GM20000 (cell line): ENCODE data around the gene BTBD6.

Source experiments
- DNase-seq: peaks from one replicate; pipeline ENCODE4 v3.0.0; 2012; ENCODE audit warnings: low spot score
- CTCF ChIP-seq: IDR thresholded peaks from 2 replicates; pipeline ENCODE4 v1.5.1; 2012; ENCODE audit warnings: mild to moderate bottlenecking, control low read depth; ENCODE audit errors: extremely low read depth, missing control alignments

Gene BTBD6

GRCh38 chr14:105261781-105262180 lies 13.4 kb downstream of the BTBD6 start:
- DNase-seq, result no peak
- no peak for TF ChIP-seq CTCF

- TF ChIP-seq CTCF, result no peak
- no peak for DNase-seq
Measured at GRCh38 chr14:105267820-105268548, 19.7 kb downstream of the BTBD6 start.

- no peak for DNase-seq
- TF ChIP-seq CTCF, result no peak
Measured at GRCh38 chr14:105268736-105269354, 20.5 kb downstream of the BTBD6 start.

GRCh38 chr14:105269405-105269804 lies 21.1 kb downstream of the BTBD6 start:
- DNase-seq, result no peak

GRCh38 chr14:105271224-105271890 lies 23.0 kb downstream of the BTBD6 start:
- DNase-seq, result no peak
- TF ChIP-seq CTCF, result no peak

More at GRCh38 chr14:105269405-105269804, 21.1 kb downstream of the BTBD6 start:
- TF ChIP-seq CTCF, result no peak

GRCh38 chr14:105272623-105273022 lies 24.3 kb downstream of the BTBD6 start:
- no peak for DNase-seq
- no peak for TF ChIP-seq CTCF

- no peak for TF ChIP-seq CTCF
- no peak for DNase-seq
Measured at GRCh38 chr14:105273062-105273461, 24.7 kb downstream of the BTBD6 start.
